NCI-H460 (cell line): ENCODE results near the gene GSDME. TPM values are rescaled to one million over a fixed set of nuclear protein-coding genes. Genes with fewer than 3 reads are reported as not detected.

Experiments
- DNase-seq: peaks from one replicate; pipeline ENCODE4 v3.0.0-alpha.2; 2016; ENCODE audit warnings: low read depth; ENCODE audit errors: extremely low read depth
- total RNA-seq: library from RNA; depleted of rRNA; stranded (reverse); fragments of >200 nt; shearing (Covaris generic); gene quantifications from 2 replicates; pipeline ENCODE4 v1.2.3, GENCODE V29; 2014; rRNA removed

The GSDME gene
- total RNA-seq, 1 experiment from 2014 or later, result 6.5 TPM

GRCh38 chr7:24659505-24659904 is 97.8 kb downstream of the GSDME start:
- DNase-seq, result no peak

- DNase-seq, result no peak
Observed at GRCh38 chr7:24657980-24658379, 99.3 kb downstream of the GSDME start.

- DNase-seq, result no peak
Observed at GRCh38 chr7:24656608-24657007, 100.7 kb downstream of the GSDME start.

GRCh38 chr7:24654305-24654704 is 103.0 kb downstream of the GSDME start:
- no peak for DNase-seq

GRCh38 chr7:24653316-24654085 is 103.8 kb downstream of the GSDME start:
- no peak for DNase-seq

GRCh38 chr7:24652251-24652939 is 104.9 kb downstream of the GSDME start:
- no peak for DNase-seq

Other genes with a start within 250 kb of the GSDME start
- 24.9 and 26.6 TPM in 2 replicates for gene PALS2, start 184.0 kb downstream of the GSDME start, total RNA-seq
- gene OSBPL3, start 222.7 kb upstream of the GSDME start, total RNA-seq, result 9.7 and 10.5 TPM in 2 replicates